Neuronal stem cell (in vitro differentiated cells): ENCODE measurements around the gene TMC3.

Experiments used
- DNase-seq: peaks from one replicate; pipeline ENCODE4 v3.0.0-alpha.2; 2013; ENCODE audit warnings: low spot score
- H2AFZ ChIP-seq: one replicate; pipeline ENCODE4 v1.6.1; 2013; ENCODE audit warnings: mild to moderate bottlenecking, low read length, inconsistent platforms
- H2AK5ac ChIP-seq: 2 replicates; pipeline ENCODE4 v1.6.1; 2013; ENCODE audit warnings: low read depth, mild to moderate bottlenecking, inconsistent platforms, low read length, moderate library complexity, mixed read lengths
- H2BK120ac ChIP-seq: 2 replicates; pipeline ENCODE4 v1.6.1; 2013; ENCODE audit warnings: low read depth, mild to moderate bottlenecking, inconsistent platforms, low read length, moderate library complexity, mixed read lengths
- H2BK12ac ChIP-seq: one replicate; pipeline ENCODE4 v1.6.1; 2013; ENCODE audit warnings: low read length, inconsistent platforms
- H2BK15ac ChIP-seq: 2 replicates; pipeline ENCODE4 v1.6.1; 2013; ENCODE audit warnings: mild to moderate bottlenecking, low read length, inconsistent platforms, mixed read lengths
- H2BK5ac ChIP-seq: one replicate; pipeline ENCODE4 v1.6.1; 2013; ENCODE audit warnings: inconsistent platforms, mild to moderate bottlenecking, low read length, moderate library complexity
- H3K14ac ChIP-seq: one replicate; pipeline ENCODE4 v1.6.1; 2013; ENCODE audit warnings: low read length, inconsistent platforms
- H3K18ac ChIP-seq: 2 replicates; pipeline ENCODE4 v1.6.1; 2013; ENCODE audit warnings: low read length, inconsistent platforms
- H3K23ac ChIP-seq: 2 replicates; pipeline ENCODE4 v1.6.1; 2013; ENCODE audit warnings: low read depth, mild to moderate bottlenecking, mixed read lengths, low read length, inconsistent platforms; ENCODE audit not compliant: poor library complexity
- H3K27ac ChIP-seq: replicated peaks from 3 replicates; pipeline ENCODE4 v1.5.1; 2013; ENCODE audit warnings: low read length, inconsistent platforms
- H3K27me3 ChIP-seq, 3 experiments: 2 replicates each; pipeline ENCODE4 v1.6.1; 2013; ENCODE audit warnings: low read length in 3 of 3, mild to moderate bottlenecking in 2 of 3, inconsistent platforms in 1 of 3, low read depth in 1 of 3, mixed read lengths in 1 of 3, moderate library complexity in 1 of 3; ENCODE audit not compliant: control insufficient read depth in 3 of 3, insufficient read depth in 3 of 3
- H3K36me3 ChIP-seq, 2 donors: replicated peaks in 1 of 2; 2 replicates each; pipeline ENCODE4 v1.6.1; 2013; ENCODE audit warnings: low read length in 2 of 2; ENCODE audit not compliant: control insufficient read depth in 2 of 2, insufficient read depth in 2 of 2
- H3K4ac ChIP-seq: 2 replicates; pipeline ENCODE4 v1.6.1; 2013; ENCODE audit warnings: inconsistent platforms, mild to moderate bottlenecking, low read length, moderate library complexity
- H3K4me1 ChIP-seq, 2 donors: 1 replicate in 1 of 2; 2 replicates in 1 of 2; pipeline ENCODE4 v1.6.1; 2013; ENCODE audit warnings: low read length in 2 of 2, low read depth in 1 of 2; ENCODE audit not compliant: control insufficient read depth in 2 of 2, insufficient read depth in 1 of 2
- H3K4me2 ChIP-seq: one replicate; pipeline ENCODE4 v1.6.1; 2013; ENCODE audit warnings: mild to moderate bottlenecking, low read length, inconsistent platforms; ENCODE audit not compliant: insufficient read depth, poor library complexity, severe bottlenecking
- H3K4me3 ChIP-seq, 2 donors: 2 replicates each; pipeline ENCODE4 v1.5.1; 2013; ENCODE audit warnings: low read length in 2 of 2, mild to moderate bottlenecking in 2 of 2, inconsistent platforms in 1 of 2, moderate library complexity in 1 of 2
- H3K79me1 ChIP-seq: one replicate; pipeline ENCODE4 v1.6.1; 2013; ENCODE audit warnings: low read depth, mild to moderate bottlenecking, inconsistent platforms, low read length, moderate library complexity
- H3K9ac ChIP-seq: one replicate; pipeline ENCODE4 v1.6.1; 2013; ENCODE audit warnings: mild to moderate bottlenecking, low read depth, low read length, inconsistent platforms; ENCODE audit not compliant: poor library complexity
- H3K9me3 ChIP-seq, 2 donors: replicated peaks in 1 of 2; 2 replicates each; pipeline versions ENCODE3 to v1.6.1; 2013; ENCODE audit warnings: low read length in 2 of 2, mild to moderate bottlenecking in 2 of 2, inconsistent platforms in 1 of 2, low read depth in 1 of 2, mixed read lengths in 1 of 2, moderate library complexity in 1 of 2; ENCODE audit not compliant: control insufficient read depth in 2 of 2, insufficient read depth in 1 of 2
- H4K8ac ChIP-seq: one replicate; pipeline ENCODE4 v1.6.1; 2013; ENCODE audit warnings: low read depth, mild to moderate bottlenecking, inconsistent platforms, low read length, moderate library complexity
- H4K91ac ChIP-seq: one replicate; pipeline ENCODE4 v1.6.1; 2013; ENCODE audit warnings: low read length, low read depth, mild to moderate bottlenecking, inconsistent platforms; ENCODE audit not compliant: poor library complexity
- WGBS, 2 donors: extraction: QIAGEN DNeasy Blood & Tissue Kit; methylation state at CpG; one replicate each; pipeline ENCODE4 v1.1.7; 2013; ENCODE audit warnings: missing lambda C conversion rate in 2 of 2, mixed read lengths in 1 of 2; ENCODE audit not compliant: insufficient read length in 2 of 2, insufficient replicate concordance in 1 of 2; ENCODE audit errors: extremely low coverage in 2 of 2; 5-methylcytosine and 5-hydroxymethylcytosine counted together

TMC3 gene

GRCh38 chr15:81391657-81392056 is 17.6 kb upstream of the TMC3 start:
- DNase-seq, result no peak

DNA sequence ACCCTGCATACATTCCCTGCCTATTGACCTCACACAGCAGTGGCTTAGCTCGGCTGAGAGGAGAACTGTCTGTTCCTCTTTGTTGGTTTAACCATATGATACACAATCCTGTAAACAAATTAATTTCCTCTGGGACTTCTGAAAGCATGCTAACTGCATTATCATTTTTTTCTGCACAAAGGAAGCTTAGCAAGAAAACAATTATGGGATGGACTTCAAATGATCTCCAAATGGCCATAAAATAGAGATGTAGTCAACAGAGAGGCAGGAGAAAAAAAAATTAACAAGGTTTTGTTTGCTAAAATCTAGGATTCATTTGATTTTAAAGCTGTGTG is 14.4 kb upstream of the TMC3 start:
- Histone ChIP-seq H3K4ac (no peak overlapping the region), H2BK15ac (no peak overlapping the region), H3K18ac (no peak overlapping the region), H3K79me1 (no peaks in the 10 kb centered on the region), H4K8ac (no peak overlapping the region), H2AK5ac (no peak overlapping the region), H2AFZ (no peak overlapping the region), H3K4me1 (no peaks in the 10 kb centered on the region), H3K4me2 (no peak overlapping the region), H3K36me3 (no peaks in the 10 kb centered on the region), H3K27me3 (no peaks in the 10 kb centered on the region), H3K4me3 (no peak overlapping the region), H2BK5ac (no peak overlapping the region), H3K9me3 (no peaks in the 10 kb centered on the region), H3K27ac (no peak overlapping the region), H4K91ac (no peak overlapping the region), H2BK120ac (no peak overlapping the region), H3K23ac (no peak overlapping the region), H3K14ac (no peak overlapping the region), H2BK12ac (no peak overlapping the region), H3K9ac (no peak overlapping the region)
- DNase-seq, result no peak
- WGBS, 2 donors, result no CpG with 5 or more reads among the region's 1 CpG

More at GRCh38 chr15:81391657-81392056, 17.6 kb upstream of the TMC3 start:
- no peaks in the 10 kb centered on the region for H3K9me3 ChIP-seq
- H3K14ac ChIP-seq, result no peak overlapping the region
- H2BK5ac ChIP-seq, result no peak overlapping the region
- no peak overlapping the region for H2AK5ac ChIP-seq
- no peak overlapping the region for H4K8ac ChIP-seq
- no peak overlapping the region for H3K18ac ChIP-seq
- H4K91ac ChIP-seq, result no peak overlapping the region
- no peak overlapping the region for H3K4ac ChIP-seq
- no peak overlapping the region for H3K4me3 ChIP-seq
- no peak overlapping the region for H2BK12ac ChIP-seq
- no peaks in the 10 kb centered on the region for H3K79me1 ChIP-seq
- no peak overlapping the region for H2BK15ac ChIP-seq
- no peaks in the 10 kb centered on the region for H3K27me3 ChIP-seq
- H3K27ac ChIP-seq, result no peak overlapping the region
- H3K4me1 ChIP-seq, result no peaks in the 10 kb centered on the region
- H3K4me2 ChIP-seq, result no peak overlapping the region
- no CpG with 5 or more reads among the region's 2 CpGs for WGBS, 2 donors
- no peak overlapping the region for H3K9ac ChIP-seq
- no peaks in the 10 kb centered on the region for H3K36me3 ChIP-seq
- no peak overlapping the region for H3K23ac ChIP-seq
- no peak overlapping the region for H2AFZ ChIP-seq
- no peak overlapping the region for H2BK120ac ChIP-seq

- WGBS, 2 donors, result no CpG with 5 or more reads among the region's 12 CpGs
- Histone ChIP-seq H3K79me1 (no peaks in the 10 kb centered on the region), H3K18ac (no peak overlapping the region), H2BK120ac (no peak overlapping the region), H3K36me3 (no peaks in the 10 kb centered on the region), H3K4me2 (no peak overlapping the region), H4K91ac (no peak overlapping the region), H4K8ac (no peak overlapping the region), H3K4me3 (no peak overlapping the region), H3K27ac (no peak overlapping the region), H2BK5ac (no peak overlapping the region), H3K27me3 (no peaks in the 10 kb centered on the region), H3K4ac (no peak overlapping the region), H3K14ac (no peak overlapping the region), H3K9me3 (no peaks in the 10 kb centered on the region), H2BK15ac (no peak overlapping the region), H3K23ac (no peak overlapping the region), H2AFZ (no peak overlapping the region), H2AK5ac (no peak overlapping the region), H3K4me1 (no peaks in the 10 kb centered on the region), H3K9ac (no peak overlapping the region), H2BK12ac (no peak overlapping the region)
- no peak for DNase-seq
Observed at GRCh38 chr15:81387621-81388435, 13.8 kb upstream of the TMC3 start.

DNA sequence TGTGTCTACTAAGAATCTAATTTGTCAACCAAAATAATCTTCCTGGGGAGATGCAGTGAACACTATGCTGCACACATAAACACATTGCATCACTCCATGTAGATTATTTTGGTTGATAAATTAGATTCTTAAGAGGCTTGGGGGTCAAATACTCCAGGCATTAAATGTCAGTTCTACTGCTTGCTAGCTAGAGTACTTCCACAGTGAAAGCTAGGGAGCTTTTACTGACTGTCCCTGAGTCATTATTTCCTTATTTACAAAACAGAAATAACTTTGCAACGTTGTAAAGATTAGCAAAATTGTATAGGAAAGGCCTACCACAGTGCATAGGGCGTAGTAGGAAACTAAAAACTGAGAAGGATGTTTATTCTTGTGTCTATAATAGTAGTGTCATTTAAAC is 12.9 kb upstream of the TMC3 start:
- H2BK120ac ChIP-seq, result no peak overlapping the region
- no peak overlapping the region for H3K4me2 ChIP-seq
- WGBS, 2 donors, result no CpG with 5 or more reads among the region's 2 CpGs
- no peak overlapping the region for H2BK12ac ChIP-seq
- no peak overlapping the region for H2AFZ ChIP-seq
- H3K27me3 ChIP-seq, result no peaks in the 10 kb centered on the region
- no peak for DNase-seq
- H3K9me3 ChIP-seq, result no peaks in the 10 kb centered on the region
- H2AK5ac ChIP-seq, result no peak overlapping the region
- no peak overlapping the region for H3K18ac ChIP-seq
- H3K27ac ChIP-seq, result no peak overlapping the region
- no peaks in the 10 kb centered on the region for H3K79me1 ChIP-seq
- H2BK5ac ChIP-seq, result no peak overlapping the region
- H3K4ac ChIP-seq, result no peak overlapping the region
- H3K4me3 ChIP-seq, result no peak overlapping the region
- no peaks in the 10 kb centered on the region for H3K4me1 ChIP-seq
- H4K91ac ChIP-seq, result no peak overlapping the region
- H4K8ac ChIP-seq, result no peak overlapping the region
- no peak overlapping the region for H3K23ac ChIP-seq
- no peak overlapping the region for H2BK15ac ChIP-seq
- H3K14ac ChIP-seq, result no peak overlapping the region
- no peak overlapping the region for H3K9ac ChIP-seq
- no peaks in the 10 kb centered on the region for H3K36me3 ChIP-seq
